HG03280 (cell line): Measurements from ENCODE around the gene DNAAF1.

Source experiments
- ATAC-seq: cut with Tn5 transposase; IDR thresholded peaks from one replicate; pipeline ENCODE4 v1.9.1; 2021; ENCODE audit warnings: mild to moderate bottlenecking, moderate library complexity; ENCODE audit not compliant: unreplicated experiment

Gene DNAAF1

DNA sequence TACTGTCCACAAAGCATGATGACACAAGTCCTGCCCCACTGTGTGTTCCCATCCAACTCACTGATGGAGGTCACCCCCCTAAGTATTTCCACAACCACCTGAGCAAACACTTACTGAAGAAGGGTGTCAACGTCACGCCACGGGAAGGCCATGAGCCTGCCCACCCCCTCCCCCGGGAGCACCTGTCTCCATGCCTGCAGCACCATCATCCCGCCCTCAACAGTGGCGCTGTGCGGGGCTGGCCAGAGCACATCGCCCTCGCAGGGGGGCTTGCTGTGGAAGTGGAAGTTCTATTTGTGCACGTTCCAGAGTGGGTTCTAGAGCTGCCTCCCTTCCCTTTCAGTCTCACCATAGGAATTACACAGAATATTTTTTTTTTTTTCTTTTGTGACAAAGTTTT is 24.1 kb upstream of the DNAAF1 start:
- ATAC-seq: no peak

DNA sequence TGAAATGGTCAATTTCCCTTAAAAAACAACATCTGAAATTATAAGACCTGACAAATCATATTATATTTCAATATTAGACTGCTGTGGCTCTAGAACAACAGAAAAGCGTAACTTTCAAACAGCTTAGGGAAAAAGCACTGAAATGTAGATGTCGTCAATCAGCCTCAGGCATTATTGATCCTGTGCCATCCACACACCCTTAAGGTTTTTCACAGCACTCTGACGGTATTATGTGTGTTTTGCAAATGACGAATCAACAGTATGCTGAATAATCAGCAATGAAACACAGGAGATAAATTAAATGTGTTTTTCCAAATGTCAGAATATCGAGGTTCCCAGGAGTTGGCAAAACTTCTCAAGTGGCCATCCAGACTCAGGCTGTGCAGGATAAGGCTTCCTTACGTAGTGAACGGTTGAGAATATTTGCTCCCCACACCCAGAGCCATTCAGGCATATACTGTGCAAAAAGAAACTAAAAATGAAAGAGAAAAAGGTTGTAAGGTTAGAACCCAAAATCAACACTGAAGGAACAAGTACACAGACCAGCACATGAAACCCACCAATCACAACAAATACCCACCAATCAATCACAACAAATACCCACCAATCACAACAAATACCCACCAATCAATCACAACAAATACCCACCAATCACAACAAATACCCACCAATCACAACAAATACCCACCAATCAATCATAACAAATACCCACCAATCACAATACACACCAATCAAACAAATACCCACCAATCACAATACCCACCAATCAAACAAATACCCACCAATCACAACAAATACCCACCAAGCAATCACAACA is 20.6 kb upstream of the DNAAF1 start:
- ATAC-seq: peak; percentile 62

DNA sequence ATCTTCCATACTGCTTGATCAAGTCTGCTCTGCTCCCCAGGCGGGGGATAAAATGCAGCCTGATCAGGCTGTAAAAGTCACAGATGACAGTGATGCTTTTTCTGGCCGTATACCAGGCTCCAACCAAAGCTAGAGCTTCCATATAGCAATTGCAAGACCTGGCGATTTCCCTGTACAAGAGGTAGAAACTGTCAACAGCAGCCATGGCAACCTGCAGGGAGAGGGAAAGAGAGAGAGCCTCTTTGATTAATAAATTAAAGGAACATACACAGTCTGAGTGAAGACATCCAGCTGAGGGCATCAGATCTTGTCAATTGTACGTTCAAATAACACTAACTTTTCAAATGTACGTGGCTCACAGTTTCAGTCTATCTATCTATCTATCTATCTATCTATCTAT is 14.0 kb upstream of the DNAAF1 start:
- no peak for ATAC-seq

DNA sequence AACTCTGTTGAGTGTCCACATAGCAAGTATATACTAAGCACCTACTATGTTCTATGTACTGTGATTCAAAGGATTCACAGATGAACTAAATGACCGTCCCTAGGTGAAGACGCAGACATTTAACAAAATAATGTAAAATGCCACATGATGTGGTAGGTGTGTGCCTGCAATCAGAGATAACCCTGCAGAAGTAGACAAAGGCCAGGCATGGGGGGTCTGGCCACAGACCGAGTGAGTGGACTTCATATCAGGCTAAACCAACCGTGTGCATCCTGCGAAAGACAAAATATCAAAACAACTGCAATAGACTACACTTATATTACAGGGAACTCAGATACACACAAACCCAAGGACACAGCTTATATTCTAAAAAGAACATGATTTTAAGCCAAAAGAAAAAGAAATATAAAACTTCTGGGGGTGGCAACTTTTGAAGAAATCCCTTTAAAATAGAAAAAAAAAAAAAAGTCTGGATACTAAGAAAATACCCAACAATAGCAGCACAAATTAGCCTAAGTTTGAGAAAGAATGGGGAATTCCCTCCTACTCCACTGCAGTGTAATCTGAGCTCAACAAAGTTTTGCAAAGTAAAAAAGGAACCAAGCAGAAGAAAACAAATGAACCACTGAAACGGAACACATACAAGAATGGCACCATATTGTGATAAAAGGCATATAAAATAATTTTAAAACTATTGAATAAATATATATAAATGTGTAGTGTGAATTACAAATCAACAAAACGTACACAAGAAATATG is 12.4 kb upstream of the DNAAF1 start:
- ATAC-seq: no peak

DNA sequence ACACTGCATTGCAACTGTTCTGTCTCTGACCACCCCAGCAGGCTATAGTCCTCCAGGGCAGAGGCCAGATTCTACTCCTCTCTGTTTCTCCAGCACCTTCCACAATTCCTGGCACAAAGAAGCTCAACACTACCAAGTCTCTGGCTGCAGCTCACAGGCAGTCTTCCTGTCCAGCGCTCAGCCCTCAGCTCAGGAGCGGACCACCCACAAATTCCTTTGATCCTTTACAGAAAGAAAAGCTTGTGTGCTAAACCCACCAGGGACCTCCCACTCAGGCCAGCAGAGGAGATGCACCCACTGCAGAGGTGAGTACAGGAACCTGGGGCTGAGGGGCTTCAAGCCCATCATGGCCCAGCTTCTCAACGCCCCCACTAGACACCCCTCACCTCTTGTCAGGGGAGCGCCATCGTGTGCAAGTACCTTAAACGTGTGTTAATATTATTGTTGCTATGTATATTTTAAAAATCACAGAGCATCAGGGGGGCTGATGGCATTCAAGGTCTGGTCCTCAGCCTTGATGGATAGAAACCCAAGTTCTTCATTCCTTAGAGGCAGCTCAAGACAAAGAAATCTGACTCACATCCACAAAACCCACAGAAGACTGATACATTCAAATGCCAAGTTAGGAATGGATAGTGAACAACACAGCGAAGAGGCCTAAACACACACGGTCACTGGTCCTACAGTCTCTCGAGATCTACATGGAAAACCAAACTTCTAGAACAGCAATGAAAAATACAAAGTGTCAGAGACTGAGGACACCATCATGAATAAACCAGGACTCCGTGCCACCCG is 8.6 kb upstream of the DNAAF1 start:
- ATAC-seq: no peak

DNA sequence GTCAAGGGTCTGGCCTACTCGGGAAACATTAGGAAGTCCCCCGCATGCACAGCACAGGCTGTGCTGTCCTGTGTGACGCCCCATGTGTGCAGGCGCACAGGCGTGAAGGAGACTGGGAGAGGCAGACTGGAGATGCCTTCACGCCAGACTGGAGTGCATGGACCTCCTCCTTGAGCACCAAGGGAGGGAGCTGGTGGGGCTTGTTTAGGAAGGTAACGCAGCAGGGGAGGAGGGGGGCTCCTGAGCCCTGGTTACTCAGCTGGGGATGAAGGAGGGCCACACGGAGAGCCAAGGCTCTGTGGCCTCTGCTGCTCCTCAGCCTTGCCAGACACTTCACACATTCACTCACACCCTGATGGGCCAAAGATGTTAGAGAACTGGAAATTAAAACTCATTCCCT is 7.8 kb upstream of the DNAAF1 start:
- no peak for ATAC-seq

DNA sequence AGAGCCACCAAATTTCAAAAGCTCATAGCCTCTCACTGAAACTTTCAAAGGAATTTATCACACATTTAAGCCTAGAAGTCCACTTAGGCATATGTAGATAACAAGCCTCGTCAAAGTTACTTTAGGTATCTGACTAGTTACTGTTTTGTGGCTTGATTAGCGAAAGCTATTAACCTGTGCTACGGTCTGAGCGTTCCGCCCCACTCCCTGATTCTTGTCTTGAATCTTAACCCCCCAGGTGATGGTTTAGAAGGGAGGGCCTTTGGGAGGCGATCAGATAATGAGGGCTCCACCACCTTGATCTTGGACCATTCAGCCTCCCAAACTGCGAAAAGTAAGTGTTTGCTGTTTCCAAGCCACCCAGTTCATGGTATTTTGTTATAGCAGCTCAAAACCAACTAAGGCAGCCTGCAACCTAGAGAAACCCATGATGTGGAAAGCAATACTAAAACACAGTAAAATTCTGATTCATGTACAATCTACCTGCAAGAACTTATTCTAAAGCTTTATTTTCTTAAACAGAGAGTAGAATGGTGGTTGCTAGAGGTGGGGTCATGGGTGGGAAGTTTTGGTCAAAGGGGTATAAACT is 7.2 kb upstream of the DNAAF1 start:
- ATAC-seq: no peak

DNA sequence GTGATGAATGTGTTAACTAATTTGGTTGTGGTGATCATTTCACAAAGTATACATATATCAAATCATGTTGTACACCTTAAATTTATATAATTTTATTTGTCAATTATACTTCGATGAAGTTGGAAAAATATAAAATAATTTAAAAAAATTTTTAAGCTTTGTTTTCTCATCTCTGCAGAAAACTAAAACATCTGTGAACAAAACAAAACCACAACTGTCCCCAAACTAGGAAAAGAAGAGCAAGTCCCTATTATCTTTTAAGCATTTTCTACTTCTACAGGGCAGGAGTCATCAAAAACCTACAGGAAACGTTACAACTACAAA is 6.6 kb upstream of the DNAAF1 start:
- no peak for ATAC-seq

DNA sequence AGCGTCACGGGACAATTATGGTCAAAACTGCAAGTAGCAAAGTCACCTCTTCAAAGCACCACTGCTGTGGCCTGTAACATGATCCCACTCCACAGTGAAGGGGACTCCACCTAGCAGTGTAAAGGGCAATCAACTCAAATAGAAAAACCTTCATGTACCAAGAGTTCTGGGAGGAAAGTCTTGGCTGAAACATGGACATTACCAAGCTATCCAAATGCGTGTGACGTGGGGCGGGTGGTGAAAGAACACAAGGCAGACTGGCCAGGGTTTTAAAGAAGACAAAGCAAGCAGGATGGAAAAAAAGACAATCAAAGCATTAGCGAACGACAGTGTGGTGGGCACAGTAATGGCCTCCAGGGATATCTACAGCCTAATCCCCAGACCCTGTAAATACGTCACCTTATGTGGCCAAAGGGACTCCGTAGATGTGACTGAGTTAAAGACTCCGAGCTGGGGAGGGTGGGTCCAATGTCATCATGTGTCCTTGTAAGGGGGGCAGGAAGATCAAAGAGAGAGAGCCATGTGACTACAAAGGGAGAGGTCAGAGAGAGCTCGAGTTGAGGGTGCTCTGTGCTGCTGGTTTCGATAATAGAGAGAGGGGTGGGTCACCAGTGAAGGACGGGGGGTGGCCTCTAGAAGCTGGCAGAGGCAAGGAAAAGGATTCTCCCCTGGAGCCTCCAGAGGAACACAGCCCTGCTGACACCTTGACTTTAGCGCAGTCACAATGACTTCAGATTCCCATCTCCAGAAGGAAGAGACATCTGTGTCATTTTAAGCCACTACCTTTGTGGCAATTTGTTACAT is 6.1 kb upstream of the DNAAF1 start:
- peak; percentile 66 for ATAC-seq

DNA sequence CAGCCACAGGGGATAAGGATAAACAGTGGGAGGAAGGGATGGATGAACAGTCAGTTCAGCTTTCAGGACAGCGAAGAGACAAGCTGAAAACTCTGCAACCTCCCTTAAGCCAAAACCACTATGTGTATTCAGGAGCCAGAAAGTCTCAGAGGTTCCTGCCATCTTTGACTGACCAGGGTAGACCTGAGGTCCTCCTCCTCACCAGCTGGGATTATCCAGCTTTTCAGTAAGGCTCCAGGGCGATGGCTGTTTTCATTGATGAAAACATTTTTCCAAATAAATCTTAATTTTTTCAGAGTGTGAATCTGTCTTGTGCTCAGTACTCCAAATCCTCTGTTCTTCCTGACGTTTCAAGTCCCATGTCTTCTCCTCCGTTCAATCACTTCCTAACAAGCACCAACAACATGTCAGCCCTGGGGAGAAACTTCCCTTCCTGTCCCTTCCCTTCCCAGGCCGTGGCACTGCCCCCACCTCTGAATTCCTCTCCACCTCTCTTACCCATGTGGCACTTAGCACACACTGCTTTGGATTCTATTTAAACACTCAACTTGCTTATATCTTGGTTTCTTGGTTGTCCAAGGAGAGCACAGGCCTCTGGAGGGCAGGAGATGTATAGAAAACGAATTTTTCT is 5.4 kb upstream of the DNAAF1 start:
- ATAC-seq: no peak

DNA sequence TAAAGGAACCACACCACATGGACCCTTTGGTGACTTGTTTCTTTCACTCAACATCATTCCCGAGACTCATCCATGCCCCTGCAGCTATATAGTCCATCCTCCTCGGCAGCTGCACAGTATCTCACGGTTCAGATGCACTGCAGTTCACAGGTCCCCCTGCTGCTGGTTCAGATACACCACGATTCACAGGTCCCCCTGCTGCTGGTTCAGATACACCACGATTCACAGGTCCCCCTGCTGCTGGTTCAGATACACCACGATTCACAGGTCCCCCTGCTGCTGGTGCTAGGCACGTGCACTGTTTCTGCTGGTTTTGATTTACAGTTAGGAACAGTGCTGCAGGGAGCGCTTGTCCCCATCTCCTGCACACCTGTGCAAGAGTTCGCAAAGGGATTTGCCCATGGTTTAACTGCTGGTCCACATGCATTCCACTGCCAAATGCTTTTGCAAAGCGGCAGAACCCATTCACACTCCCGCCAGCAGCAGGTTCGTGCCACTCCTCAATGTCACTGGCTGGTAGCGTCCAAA is 3.9 kb upstream of the DNAAF1 start:
- ATAC-seq: no peak

DNA sequence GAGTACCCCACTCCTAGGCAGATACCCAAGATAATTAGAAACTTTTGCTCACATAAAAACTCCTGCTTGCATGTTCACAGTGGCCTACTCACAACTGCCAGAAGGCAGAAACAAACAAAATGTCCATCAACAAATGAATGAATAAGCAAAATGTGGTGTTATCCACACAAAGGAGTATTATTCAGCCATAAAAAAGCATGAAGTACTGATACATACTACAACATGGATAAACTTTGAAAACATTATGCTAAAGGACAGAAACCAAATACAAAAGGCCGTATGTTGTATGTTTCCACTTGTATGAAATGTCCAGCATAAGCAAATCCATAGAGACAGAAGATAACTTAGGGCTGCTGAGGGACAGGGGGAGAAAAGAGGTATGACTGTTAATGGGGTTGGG is 2.0 kb upstream of the DNAAF1 start:
- ATAC-seq: no peak

DNA sequence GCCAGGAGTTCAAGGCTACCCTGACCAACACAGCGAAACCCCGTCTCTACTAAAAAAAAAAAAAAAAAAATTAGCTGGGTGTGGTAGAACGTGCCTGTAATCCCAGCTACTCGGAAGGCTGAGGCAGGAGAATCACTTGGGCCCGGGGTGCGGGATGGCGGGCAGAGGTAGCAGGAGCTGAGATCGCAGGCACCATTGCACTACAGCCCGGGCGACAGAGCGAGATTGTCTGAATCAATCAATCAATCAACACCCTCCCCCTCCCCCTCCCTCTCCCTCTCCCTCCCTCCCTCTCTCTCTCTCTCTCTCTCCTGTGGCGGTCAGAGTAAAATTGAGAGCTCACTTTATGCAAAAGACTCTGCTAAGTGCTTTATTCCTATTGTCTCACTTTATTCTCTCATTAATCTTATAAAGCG is 1.3 kb upstream of the DNAAF1 start:
- no peak for ATAC-seq

DNA sequence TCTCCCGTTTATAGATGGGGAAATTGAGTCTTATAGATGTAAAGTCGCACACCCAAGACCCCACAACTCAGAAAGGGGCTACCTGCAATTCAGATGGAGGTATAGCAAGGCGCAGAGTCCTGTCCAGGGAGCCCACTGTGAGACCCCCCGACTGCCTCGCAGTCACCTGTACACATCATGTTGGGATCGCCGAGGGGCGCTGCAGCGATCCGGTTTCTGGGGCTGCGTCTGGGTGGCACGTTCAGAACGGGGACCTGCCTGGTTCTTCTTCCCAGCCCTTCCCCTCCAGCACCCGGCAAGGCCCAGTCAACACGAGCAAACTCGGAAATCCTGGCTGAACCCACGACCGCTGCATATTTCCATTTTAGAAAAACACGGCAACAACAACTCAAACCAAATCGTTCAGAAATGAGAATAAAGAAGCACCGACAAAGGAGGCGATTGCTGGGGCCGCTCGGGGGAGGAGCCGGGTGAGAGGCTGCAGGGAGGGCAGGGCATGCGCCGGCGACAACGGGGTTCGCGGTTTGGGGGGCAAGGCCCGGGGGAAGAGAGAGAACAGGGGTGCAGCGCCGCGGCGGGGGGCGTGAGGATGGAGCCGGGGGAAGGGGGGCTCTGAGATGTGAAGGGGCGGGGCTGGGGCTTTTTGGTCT is 774 bp upstream of the DNAAF1 start:
- ATAC-seq: no peak

DNA sequence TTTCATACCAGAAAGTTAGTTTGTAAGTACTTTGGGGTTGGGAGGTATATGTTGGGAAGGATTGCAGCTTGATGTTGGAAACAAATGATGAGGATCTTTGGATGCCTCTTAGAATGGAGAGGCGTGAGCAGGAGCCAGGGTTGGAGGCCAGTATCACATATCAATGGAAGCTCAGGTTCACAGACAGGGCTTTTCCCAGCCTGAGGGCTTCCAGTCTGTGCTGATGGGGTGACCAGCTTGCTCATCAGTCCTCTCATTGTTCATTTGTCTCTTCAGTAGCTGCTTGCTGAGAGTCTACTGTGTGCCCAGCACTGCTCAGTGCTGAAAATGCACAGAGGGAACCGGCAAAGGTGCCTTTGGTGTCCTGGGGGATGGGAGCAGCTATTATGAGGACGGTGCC is 5.8 kb downstream of the DNAAF1 start:
- no peak for ATAC-seq

DNA sequence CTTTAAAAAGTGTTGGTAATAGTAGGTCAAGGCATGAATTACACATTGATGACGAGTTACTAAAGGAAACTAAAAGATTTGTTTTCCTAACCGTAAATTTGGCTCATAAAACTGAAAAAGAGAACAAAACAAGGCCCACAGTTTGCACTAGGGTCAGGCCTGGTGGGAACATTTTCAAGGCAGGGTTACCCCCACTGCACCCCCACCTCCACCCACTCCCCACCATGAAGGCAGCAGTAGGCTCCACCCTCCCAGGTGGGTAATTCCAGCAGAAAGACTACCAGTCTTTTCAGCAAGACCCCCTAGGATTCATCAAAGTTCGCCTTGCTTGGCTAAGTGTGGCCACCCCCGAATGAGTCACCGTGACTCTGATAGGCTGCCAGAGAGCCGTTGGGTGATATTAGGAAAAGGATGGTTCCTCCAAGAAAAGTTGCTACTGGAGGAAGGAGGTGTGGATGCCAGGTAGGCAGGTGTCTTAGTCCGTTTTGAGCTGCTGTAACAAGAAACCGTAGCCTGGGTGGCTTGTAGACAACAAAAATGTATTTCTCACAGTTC is 8.6 kb downstream of the DNAAF1 start:
- ATAC-seq: no peak

DNA sequence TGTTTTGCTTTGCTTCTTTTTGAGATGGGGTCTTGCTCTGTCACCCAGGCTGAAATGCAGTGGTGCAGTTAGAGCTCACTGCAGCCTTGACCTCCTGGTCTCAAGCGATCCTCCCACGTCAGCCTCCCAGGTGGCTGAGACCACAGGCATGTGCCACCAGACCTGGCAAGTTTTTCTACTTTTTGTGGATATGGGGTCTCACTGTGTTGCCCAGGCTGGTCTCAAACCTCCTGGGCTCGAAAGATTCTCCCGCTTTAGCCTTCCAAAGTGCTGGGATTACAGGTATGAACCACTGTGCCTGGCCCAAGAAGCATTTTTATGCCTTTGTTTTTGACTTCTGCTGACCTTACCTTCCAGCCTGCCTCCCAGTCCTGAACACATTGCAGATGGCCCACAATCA is 10.1 kb downstream of the DNAAF1 start:
- ATAC-seq: no peak

DNA sequence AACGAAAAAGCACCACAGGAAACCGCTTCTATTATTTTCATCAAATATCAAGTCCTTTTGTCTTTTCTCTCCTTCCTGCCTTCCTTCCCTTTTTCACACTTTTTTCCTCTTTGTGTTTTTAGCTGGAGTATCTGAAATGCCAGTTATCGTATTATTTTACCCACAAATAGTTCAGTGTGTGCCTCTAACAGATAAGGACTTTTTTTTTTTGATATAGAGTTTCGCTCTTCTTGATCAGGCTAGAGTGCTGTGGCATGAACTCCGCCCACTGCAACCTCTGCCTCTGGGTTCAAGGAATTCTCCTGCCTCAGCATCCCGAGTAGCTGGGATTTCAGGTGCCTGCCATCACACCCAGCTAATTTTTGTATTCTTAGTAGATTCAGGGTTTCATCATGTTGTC is 10.7 kb downstream of the DNAAF1 start:
- ATAC-seq: no peak

DNA sequence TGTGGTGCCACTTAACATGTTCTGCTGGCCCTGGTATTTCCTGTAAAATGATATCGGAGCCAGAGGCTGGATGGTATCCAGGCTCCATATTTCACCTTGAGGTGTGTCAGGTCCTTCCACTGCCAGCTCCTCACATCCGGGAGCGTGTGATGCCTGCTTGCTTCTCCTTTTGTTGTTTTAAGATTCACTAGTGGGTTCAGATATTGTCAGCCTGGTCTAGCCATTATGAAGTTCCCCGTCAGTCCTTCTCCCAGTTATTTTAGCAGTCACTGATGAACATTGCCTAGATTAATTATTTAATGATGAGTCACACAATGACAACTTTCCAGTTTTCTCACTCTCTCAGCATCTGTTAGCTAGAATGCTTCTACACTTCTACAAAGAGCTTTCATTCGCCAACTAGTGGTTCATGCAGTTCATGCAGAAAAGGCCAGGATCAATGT is 11.3 kb downstream of the DNAAF1 start:
- no peak for ATAC-seq
